NCI-H345 treated with DMSO at 0.1 percent for 48 hours (cell line): Measurements from ENCODE around the gene UNC5A.

Experiments
- DNase-seq: peaks from one replicate; lab custom pipeline; 2025; ENCODE audit not compliant: unreplicated experiment; lab: John Stamatoyannopoulos, UW

UNC5A gene

GRCh38 chr5:176810081-176810597, at the start of gene UNC5A:
Gene UNC5A (plus strand): TSS chr5:176810559. CDS start chr5:176810751, 192 bp downstream.
- DNase-seq = peak; percentile 77

GRCh38 chr5:176761755-176762154, 48.6 kb upstream of the UNC5A start:
- DNase-seq = no peak

GRCh38 chr5:176762489-176762888, 47.9 kb upstream of the UNC5A start:
- no peak for DNase-seq

GRCh38 chr5:176765687-176766086, 44.7 kb upstream of the UNC5A start:
- no peak for DNase-seq

GRCh38 chr5:176768174-176768970, 42.0 kb upstream of the UNC5A start:
- DNase-seq = no peak

GRCh38 chr5:176769911-176770310, 40.4 kb upstream of the UNC5A start:
- DNase-seq = no peak

GRCh38 chr5:176770431-176770830, 39.9 kb upstream of the UNC5A start:
- no peak for DNase-seq

GRCh38 chr5:176771102-176771845, 39.1 kb upstream of the UNC5A start:
- DNase-seq = no peak

GRCh38 chr5:176772271-176773210, 37.8 kb upstream of the UNC5A start:
- no peak for DNase-seq

GRCh38 chr5:176773408-176774035, 36.8 kb upstream of the UNC5A start:
- no peak for DNase-seq

- DNase-seq = no peak
These were observed 35.9 kb upstream of the UNC5A start for GRCh38 chr5:176774216-176775171.

- DNase-seq = no peak
These were observed 35.0 kb upstream of the UNC5A start for GRCh38 chr5:176775409-176775808.

GRCh38 chr5:176776141-176776865, 34.1 kb upstream of the UNC5A start:
- no peak for DNase-seq

GRCh38 chr5:176776916-176777315, 33.4 kb upstream of the UNC5A start:
- DNase-seq = no peak

GRCh38 chr5:176778921-176779465, 31.4 kb upstream of the UNC5A start:
- no peak for DNase-seq

- no peak for DNase-seq
These were observed 30.8 kb upstream of the UNC5A start for GRCh38 chr5:176779537-176779936.

- no peak for DNase-seq
These were observed 29.9 kb upstream of the UNC5A start for GRCh38 chr5:176780176-176781053.

- DNase-seq = no peak
These were observed 29.3 kb upstream of the UNC5A start for GRCh38 chr5:176781054-176781375.
